Measurements from ENCODE around the gene CLASP1.

GRCh38 chr2:121359170-121359569 is 290.1 kb downstream of the CLASP1 start:
- TF ChIP-seq POLR2A (IDR thresholded peaks at IDR 0.05) (no peak), CTCF (IDR thresholded peaks at IDR 0.05) (no peak)

Data from heart left ventricle (tissue), 13 donors.